Islet precursor cell (in vitro differentiated cells): ENCODE measurements around the gene ATP10A.

Source experiments
- DNase-seq: peaks from one replicate; pipeline ENCODE4 v3.0.0-alpha.2; 2018

Gene ATP10A

DNA sequence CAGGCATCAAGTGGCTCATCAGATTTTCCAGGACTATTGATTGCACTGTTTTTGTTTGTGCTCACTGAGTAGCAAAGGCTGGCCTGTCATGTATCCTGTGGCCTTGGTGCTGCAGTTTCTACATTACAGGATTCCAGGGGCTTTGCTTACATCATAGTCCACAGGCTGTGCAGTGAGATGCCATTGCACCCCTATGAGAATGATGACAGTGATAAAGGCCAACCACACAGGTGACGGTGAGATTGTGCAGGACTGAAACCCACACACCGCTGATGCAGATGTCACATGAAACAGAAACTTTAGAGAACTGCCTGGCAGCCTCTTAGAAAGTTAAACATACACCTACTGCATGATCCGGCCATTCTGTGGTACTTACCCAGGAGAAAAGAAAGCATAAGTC is 229.3 kb downstream of the ATP10A start:
- no peak for DNase-seq

DNA sequence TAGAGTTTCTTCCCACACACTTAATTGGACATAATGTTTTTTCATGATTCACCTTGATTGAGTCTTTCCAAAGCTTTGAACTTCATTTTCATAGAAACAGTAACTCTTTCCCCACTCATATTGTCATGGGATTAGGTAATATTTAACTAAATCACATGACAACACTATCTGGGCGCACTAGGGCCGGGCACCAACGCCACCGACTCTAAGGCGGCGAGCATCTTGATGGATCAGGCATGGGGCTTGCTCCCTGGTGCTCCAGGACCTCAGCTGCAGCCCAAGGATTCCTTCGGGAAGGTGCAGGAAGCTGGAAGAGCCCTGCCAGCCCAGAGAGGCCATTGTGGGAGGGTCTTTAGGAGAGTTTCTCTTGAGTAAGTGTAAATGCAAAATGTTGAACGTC is 231.2 kb downstream of the ATP10A start:
- no peak for DNase-seq
